ENCODE measurements around the gene OBSCN.

DNA sequence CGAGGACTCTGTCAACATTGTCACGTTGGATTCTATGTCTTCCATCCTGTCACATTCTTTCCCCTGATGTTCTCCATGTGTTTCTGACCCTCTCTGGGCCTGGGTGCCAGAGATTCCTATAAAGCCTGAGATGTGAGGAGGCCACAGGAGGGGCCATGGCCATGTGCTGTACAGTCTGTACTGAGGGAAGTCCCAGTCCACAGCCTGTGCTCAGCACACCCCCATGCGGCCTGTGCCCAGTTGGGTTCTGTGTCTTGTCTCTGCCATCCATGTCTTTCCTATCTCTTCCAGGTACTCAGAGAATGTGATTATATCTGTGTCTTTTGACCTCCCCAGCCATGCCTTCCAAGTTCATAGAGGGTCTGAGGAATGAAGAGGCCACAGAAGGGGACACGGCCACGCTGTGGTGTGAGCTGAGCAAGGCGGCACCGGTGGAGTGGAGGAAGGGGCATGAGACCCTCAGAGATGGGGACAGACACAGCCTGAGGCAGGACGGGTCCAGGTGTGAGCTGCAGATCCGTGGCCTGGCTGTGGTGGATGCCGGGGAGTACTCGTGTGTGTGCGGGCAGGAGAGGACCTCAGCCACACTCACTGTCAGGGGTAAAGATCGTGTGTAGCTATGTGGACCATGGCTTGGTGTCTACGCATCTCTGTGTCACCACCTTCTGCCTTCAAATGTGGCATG lies 86.1 kb downstream of the OBSCN start:
- TF ChIP-seq JUND (IDR thresholded peaks at IDR 0.05; ENCODE audit: low read depth, low read length) (no peak), SIN3A (IDR thresholded peaks at IDR 0.05; ENCODE audit: low read depth, low read length) (no peak), SPI1 (IDR thresholded peaks at IDR 0.05; ENCODE audit: borderline replicate concordance, insufficient read depth, low read depth, low read length) (no peak), CTCF (IDR thresholded peaks at IDR 0.05 in 2 of 3, conservative IDR thresholded peaks at IDR 0.05 in 1 of 3; ENCODE audit: control insufficient read depth in 2 of 3, extremely low read depth in 1 of 3, insufficient read depth in 1 of 3, low read depth in 3 of 3, low read length in 3 of 3) (no peak)
